ENCODE measurements around the gene MARCKS. TPM values are rescaled to one million over a fixed set of nuclear protein-coding genes. Genes with fewer than 3 reads are reported as not detected.

MARCKS gene
- total RNA-seq, 1 experiment from 2014 or later: 48.6 TPM

- no peak for DNase-seq (ENCODE audit: low read depth)
- in situ Hi-C loops (cut with HindIII; ENCODE audit: low pct_unique_long_range_greater_than_20kb, low sequenced_read_pairs): no loop called here
These were observed 10.6 kb upstream of the MARCKS start for GRCh38 chr6:113846577-113846976.

- no peak for DNase-seq (ENCODE audit: low read depth)
- in situ Hi-C loops (cut with HindIII; ENCODE audit: low pct_unique_long_range_greater_than_20kb, low sequenced_read_pairs): no loop called here
These were observed 9.7 kb upstream of the MARCKS start for GRCh38 chr6:113847447-113847846.

GRCh38 chr6:113848280-113848679 is 8.9 kb upstream of the MARCKS start:
- no peak for DNase-seq (ENCODE audit: low read depth)
- in situ Hi-C loops (cut with HindIII; ENCODE audit: low pct_unique_long_range_greater_than_20kb, low sequenced_read_pairs): no loop called here

- in situ Hi-C loops (cut with HindIII; ENCODE audit: low pct_unique_long_range_greater_than_20kb, low sequenced_read_pairs): no loop called here
- no peak for DNase-seq (ENCODE audit: low read depth)
These were observed 8.3 kb upstream of the MARCKS start for GRCh38 chr6:113848811-113849210.

GRCh38 chr6:113853252-113853651 is 3.9 kb upstream of the MARCKS start:
- no peak for DNase-seq (ENCODE audit: low read depth)
- in situ Hi-C loops (cut with HindIII; ENCODE audit: low pct_unique_long_range_greater_than_20kb, low sequenced_read_pairs): no loop called here

GRCh38 chr6:113854531-113855499 is 2.3 kb upstream of the MARCKS start:
- in situ Hi-C loops (cut with HindIII; ENCODE audit: low pct_unique_long_range_greater_than_20kb, low sequenced_read_pairs): no loop called here
- peak; percentile 80 for DNase-seq (ENCODE audit: low read depth)

- peak; percentile 49 for DNase-seq (ENCODE audit: low read depth)
- in situ Hi-C loops (cut with HindIII; ENCODE audit: low pct_unique_long_range_greater_than_20kb, low sequenced_read_pairs): no loop called here
These were observed 1.4 kb upstream of the MARCKS start for GRCh38 chr6:113855500-113856374.

GRCh38 chr6:113856375-113856624 is 845 bp upstream of the MARCKS start:
- no peak for DNase-seq (ENCODE audit: low read depth)
- in situ Hi-C loops (cut with HindIII; ENCODE audit: low pct_unique_long_range_greater_than_20kb, low sequenced_read_pairs): no loop called here

GRCh38 chr6:113857556-113858479 is 673 bp downstream of the MARCKS start:
- DNase-seq (ENCODE audit: low read depth): no peak
- in situ Hi-C loops (cut with HindIII; ENCODE audit: low pct_unique_long_range_greater_than_20kb, low sequenced_read_pairs): no loop called here

- DNase-seq (ENCODE audit: low read depth): peak; percentile 92
- in situ Hi-C loops (cut with HindIII; ENCODE audit: low pct_unique_long_range_greater_than_20kb, low sequenced_read_pairs): no loop called here
These were observed 1.6 kb downstream of the MARCKS start for GRCh38 chr6:113858480-113859348.

- in situ Hi-C loops (cut with HindIII; ENCODE audit: low pct_unique_long_range_greater_than_20kb, low sequenced_read_pairs): no loop called here
These were observed 2.4 kb downstream of the MARCKS start for GRCh38 chr6:113859349-113860180.

GRCh38 chr6:113860181-113860955 is 3.2 kb downstream of the MARCKS start:
- in situ Hi-C loops (cut with HindIII; ENCODE audit: low pct_unique_long_range_greater_than_20kb, low sequenced_read_pairs): no loop called here
- DNase-seq (ENCODE audit: low read depth): peak; percentile 27

More at GRCh38 chr6:113859349-113860180, 2.4 kb downstream of the MARCKS start:
- DNase-seq (ENCODE audit: low read depth): peak; percentile 64

- in situ Hi-C loops (cut with HindIII; ENCODE audit: low pct_unique_long_range_greater_than_20kb, low sequenced_read_pairs): no loop called here
- peak; percentile 21 for DNase-seq (ENCODE audit: low read depth)
These were observed 5.0 kb downstream of the MARCKS start for GRCh38 chr6:113862112-113862511.

GRCh38 chr6:113870917-113871316 is 13.8 kb downstream of the MARCKS start:
- DNase-seq (ENCODE audit: low read depth): no peak
- in situ Hi-C loops (cut with HindIII; ENCODE audit: low pct_unique_long_range_greater_than_20kb, low sequenced_read_pairs): no loop called here

GRCh38 chr6:113871975-113872374 is 14.8 kb downstream of the MARCKS start:
- no peak for DNase-seq (ENCODE audit: low read depth)
- in situ Hi-C loops (cut with HindIII; ENCODE audit: low pct_unique_long_range_greater_than_20kb, low sequenced_read_pairs): no loop called here
